Glutamatergic neuron (in vitro differentiated cells): ENCODE data around the gene HERPUD1. TPM values are rescaled to one million over a fixed set of nuclear protein-coding genes. Genes with fewer than 3 reads are reported as not detected.

Experiments
- DNase-seq: peaks from one replicate; pipeline ENCODE4 v3.0.0; 2022
- H3K27ac Mint-ChIP-seq: one replicate; pipeline ENCODE4 v1.8.0; 2020; ENCODE audit warnings: mild to moderate bottlenecking, mixed read lengths, inconsistent platforms; ENCODE audit not compliant: unreplicated experiment
- H3K27me3 Mint-ChIP-seq: one replicate; pipeline ENCODE4 v1.8.0; 2020; ENCODE audit warnings: mild to moderate bottlenecking, moderate library complexity, mixed read lengths, inconsistent platforms; ENCODE audit not compliant: unreplicated experiment
- H3K36me3 Mint-ChIP-seq: one replicate; pipeline ENCODE4 v1.8.0; 2020; ENCODE audit warnings: mild to moderate bottlenecking, mixed read lengths, inconsistent platforms; ENCODE audit not compliant: unreplicated experiment
- H3K4me1 Mint-ChIP-seq: one replicate; pipeline ENCODE4 v1.8.0; 2020; ENCODE audit warnings: mild to moderate bottlenecking, low read depth, mixed read lengths, inconsistent platforms; ENCODE audit not compliant: unreplicated experiment
- H3K4me3 Mint-ChIP-seq: one replicate; pipeline ENCODE4 v1.8.0; 2020; ENCODE audit warnings: mild to moderate bottlenecking, mixed read lengths, inconsistent platforms; ENCODE audit not compliant: unreplicated experiment
- H3K9me3 Mint-ChIP-seq: one replicate; pipeline ENCODE4 v1.8.0; 2020; ENCODE audit warnings: mild to moderate bottlenecking, moderate library complexity, mixed read lengths, inconsistent platforms; ENCODE audit not compliant: unreplicated experiment
- CTCF ChIP-seq: fragments of 200-600 bp; sonication (generic); IDR thresholded peaks from one replicate; pipeline ENCODE4 v1.5.0; 2021; ENCODE audit not compliant: partially characterized antibody, unreplicated experiment
- total RNA-seq: library from RNA; stranded (reverse); fragmentation: NEBNext Ultra II Directional; extraction: Animal tissue kit (Norgen Biotek cat#: 25700); gene quantifications from one replicate; pipeline ENCODE4 v1.2.1, GENCODE V29; 2021; ENCODE audit not compliant: unreplicated experiment

Gene HERPUD1
- total RNA-seq, 1 donor from 2014 or later, result 160 TPM

DNA sequence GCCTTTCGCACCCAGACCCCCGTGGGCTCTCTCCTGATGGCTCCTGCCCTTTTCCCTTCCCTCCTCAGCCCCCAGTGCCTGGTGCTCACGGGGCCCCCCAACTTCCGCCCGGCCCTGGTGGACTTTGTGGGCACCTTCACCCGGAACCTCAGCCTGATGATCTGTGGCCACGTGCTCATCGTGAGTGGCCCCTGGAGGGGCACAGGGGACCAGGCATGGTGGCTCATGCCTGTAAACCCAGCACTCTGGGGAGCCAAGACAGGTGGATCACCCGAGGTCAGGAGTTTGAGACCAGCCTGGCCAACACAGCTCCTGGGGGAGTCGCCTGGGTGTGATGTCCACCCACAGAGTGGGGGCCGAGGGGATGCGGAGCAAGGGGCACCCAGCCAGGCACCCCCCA, 45.6 kb upstream of the HERPUD1 start:
- H3K4me1 Mint-ChIP-seq, result no peaks in the 10 kb centered on the region
- TF ChIP-seq CTCF, result no peak
- H3K9me3 Mint-ChIP-seq, result peaks cover 7% of the 10 kb centered on the region
- no peak for DNase-seq
- H3K36me3 Mint-ChIP-seq, result peaks cover 4% of the 10 kb centered on the region
- H3K27me3 Mint-ChIP-seq, result peaks cover 2% of the 10 kb centered on the region
- H3K4me3 Mint-ChIP-seq, result no peak overlapping the region
- H3K27ac Mint-ChIP-seq, result no peak overlapping the region

DNA sequence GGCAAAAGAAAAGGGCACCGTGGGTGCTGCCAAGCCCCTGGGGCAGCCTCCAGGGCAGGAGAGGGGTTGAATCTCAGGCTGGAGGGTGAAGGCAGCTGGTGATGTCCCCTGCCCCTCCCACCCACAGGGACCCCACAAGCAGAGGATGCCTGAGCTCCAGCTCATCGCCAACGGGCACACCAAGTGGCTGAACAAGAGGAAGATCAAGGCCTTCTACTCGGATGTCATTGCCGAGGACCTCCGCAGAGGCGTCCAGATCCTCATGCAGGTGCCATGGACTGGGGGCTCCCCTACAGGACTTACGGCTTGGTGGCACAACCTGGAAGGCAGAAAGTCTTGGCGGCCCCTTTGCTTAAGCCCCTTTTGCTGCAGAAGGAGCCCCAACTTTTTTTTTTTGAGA, 45.1 kb upstream of the HERPUD1 start:
- Mint-ChIP-seq H3K27me3 (peaks cover 2% of the 10 kb centered on the region), H3K9me3 (peaks cover 7% of the 10 kb centered on the region), H3K36me3 (peaks cover 4% of the 10 kb centered on the region), H3K4me1 (no peaks in the 10 kb centered on the region), H3K4me3 (no peak overlapping the region), H3K27ac (no peak overlapping the region)
- DNase-seq, result no peak
- no peak for TF ChIP-seq CTCF

GRCh38 chr16:56888806-56889205, 43.1 kb upstream of the HERPUD1 start:
- no peak for TF ChIP-seq CTCF
- Mint-ChIP-seq H3K36me3 (peaks cover 4% of the 10 kb centered on the region), H3K4me1 (no peaks in the 10 kb centered on the region), H3K9me3 (peaks cover 7% of the 10 kb centered on the region), H3K27ac (no peak overlapping the region), H3K27me3 (peaks cover 4% of the 10 kb centered on the region), H3K4me3 (no peak overlapping the region)
- no peak for DNase-seq

DNA sequence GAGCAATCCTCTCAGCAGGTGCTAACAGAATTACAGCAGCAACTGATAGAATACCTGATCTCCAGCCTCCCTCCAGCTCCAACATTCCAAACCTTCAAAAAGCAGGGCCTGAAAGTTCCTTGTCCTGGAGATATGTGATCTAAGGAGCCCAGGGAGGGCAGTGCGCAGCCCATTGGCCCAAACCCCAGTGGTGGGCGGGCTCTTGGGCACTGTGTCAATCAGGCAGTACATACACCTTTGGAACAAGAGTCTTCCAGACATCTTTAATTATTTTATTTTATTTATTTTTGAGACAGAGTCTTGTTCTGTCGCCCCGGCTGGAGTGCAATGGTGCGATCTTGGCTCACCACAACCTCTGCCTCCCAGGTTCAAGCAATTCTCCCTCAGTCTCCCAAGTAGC, 42.7 kb upstream of the HERPUD1 start:
- no peak for DNase-seq
- Mint-ChIP-seq H3K4me3 (no peak overlapping the region), H3K4me1 (no peaks in the 10 kb centered on the region), H3K27ac (no peak overlapping the region), H3K27me3 (peaks cover 4% of the 10 kb centered on the region), H3K36me3 (peaks cover 4% of the 10 kb centered on the region), H3K9me3 (peaks cover 7% of the 10 kb centered on the region)
- TF ChIP-seq CTCF, result no peak

- no peak for TF ChIP-seq CTCF
- peaks cover 2% of the 10 kb centered on the region for H3K27me3 Mint-ChIP-seq
- H3K27ac Mint-ChIP-seq, result no peak overlapping the region
- peaks cover 2% of the 10 kb centered on the region for H3K9me3 Mint-ChIP-seq
- no peak overlapping the region for H3K4me3 Mint-ChIP-seq
- no peaks in the 10 kb centered on the region for H3K36me3 Mint-ChIP-seq
- DNase-seq, result no peak
- no peaks in the 10 kb centered on the region for H3K4me1 Mint-ChIP-seq
Observed at GRCh38 chr16:56891685-56892084, 40.3 kb upstream of the HERPUD1 start.
